Stimulated activated naive CD8-positive, alpha-beta T cell treated with anti-CD3 and anti-CD28 coated beads, Interleukin-15, amount 100 ng/mL, for 72 hours (primary cell): ENCODE measurements around the gene ABT1.

Experiments
- ATAC-seq: fragments of 150-1000 bp; cut with Tn5 transposase; 2 replicates; pipeline ENCODE4 v1.10.0; 2021; ENCODE audit warnings: mild to moderate bottlenecking, moderate library complexity
- DNase-seq, 2 donors: peaks; one replicate each; pipeline ENCODE4 v3.0.0; 2021 to 2022
- H3K27ac Mint-ChIP-seq, 2 donors: one replicate each; pipeline ENCODE4 v1.8.0; 2022; ENCODE audit warnings: mild to moderate bottlenecking in 2 of 2, mixed read lengths in 2 of 2, moderate library complexity in 2 of 2
- H3K27me3 Mint-ChIP-seq: one replicate; pipeline ENCODE4 v1.8.0; 2022; ENCODE audit warnings: mixed read lengths
- H3K4me1 Mint-ChIP-seq: one replicate; pipeline ENCODE4 v1.8.0; 2022; ENCODE audit warnings: mild to moderate bottlenecking, mixed read lengths
- H3K4me3 Mint-ChIP-seq, 2 donors: one replicate each; pipeline ENCODE4 v1.8.0; 2022; ENCODE audit warnings: mild to moderate bottlenecking in 2 of 2, mixed read lengths in 2 of 2, moderate library complexity in 1 of 2
- H3K9me3 Mint-ChIP-seq, 2 donors: one replicate each; pipeline ENCODE4 v1.8.0; 2022; ENCODE audit warnings: mixed read lengths in 2 of 2

ABT1 gene

DNA sequence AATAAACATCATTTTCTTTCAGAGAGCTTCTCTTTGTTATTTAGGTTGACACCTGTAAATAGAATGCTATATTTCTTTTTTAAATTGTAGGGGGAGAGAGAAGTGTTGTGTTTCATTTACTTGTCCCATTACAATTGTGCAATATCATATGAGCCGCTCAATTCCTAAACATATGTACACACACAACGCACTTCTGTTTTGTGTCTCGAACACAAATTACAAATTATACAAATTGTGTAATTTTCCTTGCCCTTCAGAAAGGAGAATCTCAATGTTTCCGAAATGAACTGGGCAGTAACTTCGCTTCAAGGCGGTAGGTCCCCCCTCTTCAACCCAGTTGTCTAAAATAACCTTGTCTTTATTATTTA lies 2.6 kb upstream of the ABT1 start:
- Mint-ChIP-seq H3K4me1 (peaks cover 19% of the 10 kb centered on the region), H3K27ac (no peak overlapping the region), H3K4me3 (peak overlapping the region in 1 of 2 donors; percentile 52), H3K9me3 (no peaks in the 10 kb centered on the region), H3K27me3 (peaks cover 33% of the 10 kb centered on the region)
- no peak for ATAC-seq
- DNase-seq: no peak

DNA sequence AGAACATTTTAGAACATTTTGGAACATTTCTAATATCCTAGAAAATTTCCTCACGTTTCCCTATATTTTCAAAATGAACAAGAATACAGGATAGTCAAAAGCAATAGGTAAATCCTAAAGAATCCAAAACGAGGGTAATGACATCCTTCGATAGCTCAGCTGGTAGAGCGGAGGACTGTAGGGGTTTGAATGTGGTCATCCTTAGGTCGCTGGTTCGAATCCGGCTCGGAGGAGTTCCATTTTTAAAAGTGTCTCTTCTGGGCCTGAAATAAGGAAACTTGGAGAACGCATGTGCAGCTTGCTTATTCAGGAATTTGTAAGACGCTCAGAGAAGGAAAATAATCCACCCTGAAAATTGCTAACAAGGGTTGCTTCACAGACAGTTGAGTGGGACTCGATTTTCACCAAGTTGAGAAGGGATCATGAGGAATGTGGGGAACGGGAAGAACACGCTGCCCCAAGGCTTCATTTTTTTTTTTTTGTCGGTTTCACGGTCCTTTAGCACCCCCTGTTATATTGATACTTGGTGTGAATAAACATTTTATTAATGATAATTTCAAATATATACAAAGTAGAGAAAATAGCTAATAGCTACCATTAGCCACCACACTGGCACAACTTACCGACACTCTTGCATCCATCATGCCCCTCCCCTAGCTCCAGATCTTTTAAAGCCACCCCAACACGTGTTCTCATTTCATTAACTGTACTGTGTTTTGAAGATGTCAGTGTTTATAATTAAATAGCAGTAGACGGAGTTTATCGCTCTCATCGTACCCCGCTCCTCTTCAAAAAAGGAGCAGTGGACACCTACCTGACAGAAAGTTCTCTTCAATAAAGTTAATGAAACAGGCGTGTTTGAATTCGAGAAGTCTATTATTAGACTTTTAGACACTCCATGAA lies 1.8 kb upstream of the ABT1 start:
- H3K27me3 Mint-ChIP-seq: peaks cover 32% of the 10 kb centered on the region
- peaks cover 28% of the 10 kb centered on the region for H3K4me1 Mint-ChIP-seq
- peak; percentile 36 to 71 for DNase-seq
- peak overlapping the region in 1 of 2 donors; percentile 51 for H3K27ac Mint-ChIP-seq
- ATAC-seq: no peak
- peak overlapping the region in 1 of 2 donors; percentile 16 for H3K4me3 Mint-ChIP-seq
- H3K9me3 Mint-ChIP-seq: no peaks in the 10 kb centered on the region

DNA sequence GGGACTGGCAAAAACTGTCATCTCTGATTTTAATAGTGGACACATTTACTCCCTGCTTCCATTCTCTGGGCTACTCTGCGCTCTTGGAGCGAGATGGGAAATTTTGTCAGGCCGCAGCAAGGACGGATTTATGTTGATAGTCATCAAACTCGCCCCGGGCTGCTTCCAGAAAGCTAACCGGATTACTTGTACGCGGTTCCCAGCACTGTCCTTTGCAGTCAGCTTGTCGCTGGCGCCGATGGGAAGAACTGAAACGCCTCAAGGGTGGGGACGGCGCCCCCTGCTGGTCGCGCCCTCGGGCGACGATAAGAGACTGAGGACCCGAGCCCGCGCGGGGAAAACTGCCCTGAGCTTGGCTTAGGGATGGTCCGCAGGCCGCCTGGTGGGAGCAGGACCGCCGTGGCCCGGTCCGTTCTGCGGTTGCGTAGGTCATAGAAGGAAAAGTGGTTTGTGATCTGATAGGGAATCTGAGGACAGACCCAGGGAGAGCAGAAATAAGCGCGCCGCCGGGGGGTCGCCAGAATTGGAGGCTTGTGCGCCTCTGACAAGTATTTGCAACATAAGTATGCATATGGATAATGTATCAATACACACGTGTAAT lies 984 bp upstream of the ABT1 start:
- Mint-ChIP-seq H3K4me3 (no peak overlapping the region), H3K4me1 (peaks cover 36% of the 10 kb centered on the region), H3K9me3 (no peaks in the 10 kb centered on the region), H3K27me3 (peaks cover 28% of the 10 kb centered on the region), H3K27ac (no peak overlapping the region)
- peak; percentile 75 for ATAC-seq
- peak; percentile 86 to 87 for DNase-seq

DNA sequence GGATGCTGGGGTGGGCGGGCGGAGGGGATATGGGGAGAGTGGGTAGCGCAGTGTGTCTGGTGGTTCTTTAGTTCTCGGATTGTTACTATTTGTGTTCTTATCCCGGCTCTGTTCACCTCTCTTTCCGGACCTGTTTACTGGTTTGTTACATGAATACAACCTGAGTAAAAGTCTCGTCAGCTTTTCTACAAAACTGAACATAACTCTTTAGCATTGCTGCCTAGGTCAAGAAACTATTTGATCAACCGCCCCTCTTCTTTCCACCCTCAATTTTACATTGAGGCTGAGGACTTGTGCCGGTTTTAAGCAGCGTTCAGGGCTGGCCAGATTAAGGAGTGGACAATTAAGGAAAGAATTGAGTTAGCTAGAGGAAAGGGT lies 625 bp downstream of the ABT1 start:
- DNase-seq (no peak), ATAC-seq (no peak)
- H3K9me3 Mint-ChIP-seq: no peaks in the 10 kb centered on the region
- peaks cover 45% of the 10 kb centered on the region for H3K4me1 Mint-ChIP-seq
- peak overlapping the region in 1 of 2 donors; percentile 31 for H3K27ac Mint-ChIP-seq
- peaks cover 14% of the 10 kb centered on the region for H3K27me3 Mint-ChIP-seq
- no peak overlapping the region for H3K4me3 Mint-ChIP-seq

DNA sequence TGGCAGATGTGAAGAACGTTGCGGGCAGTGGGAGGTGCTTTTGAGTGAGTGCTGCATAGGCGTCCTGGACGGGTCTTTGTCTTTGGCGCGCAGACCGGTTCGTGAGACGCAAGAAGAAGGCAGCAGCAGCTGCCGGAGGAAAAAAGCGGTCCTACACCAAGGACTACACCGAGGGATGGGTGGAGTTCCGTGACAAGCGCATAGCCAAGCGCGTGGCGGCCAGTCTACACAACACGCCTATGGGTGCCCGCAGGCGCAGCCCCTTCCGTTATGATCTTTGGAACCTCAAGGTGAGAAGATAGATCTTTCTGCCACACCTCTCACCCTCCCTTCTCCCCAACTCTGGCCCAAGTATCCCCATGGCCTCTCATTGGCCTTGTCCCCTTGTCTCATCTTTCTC lies 1.1 kb downstream of the ABT1 start:
- Mint-ChIP-seq H3K9me3 (no peaks in the 10 kb centered on the region), H3K4me1 (peaks cover 50% of the 10 kb centered on the region), H3K4me3 (no peak overlapping the region), H3K27me3 (peaks cover 12% of the 10 kb centered on the region), H3K27ac (peak overlapping the region; percentile 55 to 90)
- ATAC-seq: no peak
- no peak for DNase-seq

DNA sequence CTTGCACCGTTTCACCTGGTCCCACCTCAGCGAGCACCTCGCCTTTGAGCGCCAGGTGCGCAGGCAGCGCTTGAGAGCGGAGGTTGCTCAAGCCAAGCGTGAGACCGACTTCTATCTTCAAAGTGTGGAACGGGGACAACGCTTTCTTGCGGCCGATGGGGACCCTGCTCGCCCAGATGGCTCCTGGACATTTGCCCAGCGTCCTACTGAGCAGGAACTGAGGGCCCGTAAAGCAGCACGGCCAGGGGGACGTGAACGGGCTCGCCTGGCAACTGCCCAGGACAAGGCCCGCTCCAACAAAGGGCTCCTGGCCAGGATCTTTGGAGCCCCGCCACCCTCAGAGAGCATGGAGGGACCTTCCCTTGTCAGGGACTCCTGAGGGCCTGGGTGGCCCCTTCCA lies 1.5 kb downstream of the ABT1 start:
- H3K4me3 Mint-ChIP-seq: no peak overlapping the region
- H3K4me1 Mint-ChIP-seq: peaks cover 54% of the 10 kb centered on the region
- H3K27ac Mint-ChIP-seq: peak overlapping the region; percentile 55 to 90

DNA sequence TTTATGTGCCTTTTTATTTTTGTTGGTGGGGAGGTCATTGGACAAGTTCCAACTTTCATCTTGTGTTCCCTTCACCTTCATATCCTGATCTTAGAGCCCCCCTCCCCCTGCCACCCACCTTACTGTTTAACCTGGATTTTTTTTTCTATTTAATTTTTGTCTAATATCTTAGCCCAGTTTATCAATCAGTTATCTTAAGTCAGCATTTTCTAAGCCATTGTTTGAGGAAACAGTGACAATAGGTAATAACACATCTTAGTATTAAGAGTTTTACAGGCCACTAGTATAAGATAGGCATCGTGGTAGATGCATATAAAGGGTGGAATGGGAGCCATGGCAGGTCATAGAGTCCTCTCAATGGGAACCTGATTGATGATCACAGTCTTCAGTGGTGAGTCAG lies 2.4 kb downstream of the ABT1 start:
- no peak for ATAC-seq
- H3K27me3 Mint-ChIP-seq: no peaks in the 10 kb centered on the region
- peak overlapping the region; percentile 37 to 51 for H3K4me3 Mint-ChIP-seq
- no peak overlapping the region for H3K27ac Mint-ChIP-seq
- no peaks in the 10 kb centered on the region for H3K9me3 Mint-ChIP-seq
- no peak for DNase-seq
- H3K4me1 Mint-ChIP-seq: peaks cover 58% of the 10 kb centered on the region

More for the DNA sequence above, 1.5 kb downstream of the ABT1 start:
- Mint-ChIP-seq H3K27me3 (peaks cover 8% of the 10 kb centered on the region), H3K9me3 (no peaks in the 10 kb centered on the region)
- no peak for DNase-seq
- no peak for ATAC-seq

DNA sequence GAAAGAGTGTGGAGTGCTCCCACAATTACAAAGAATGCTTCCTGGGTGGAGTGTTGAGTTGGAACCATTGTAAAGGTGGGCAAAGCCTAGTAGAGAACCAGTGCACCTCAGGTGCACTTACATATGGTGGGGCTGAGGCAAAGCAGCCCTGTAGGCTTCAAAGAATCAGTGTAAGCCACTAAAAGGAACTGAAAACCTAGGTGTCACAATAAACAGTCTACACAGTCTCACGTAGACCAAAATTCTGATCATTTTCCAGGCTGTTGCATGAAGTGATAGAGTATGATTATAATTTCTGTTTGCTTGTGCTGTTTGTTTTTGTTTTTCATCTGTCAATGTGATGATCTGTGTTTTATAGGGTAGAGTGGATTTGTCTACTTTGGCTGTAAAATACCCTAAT lies 2.8 kb downstream of the ABT1 start:
- Mint-ChIP-seq H3K4me3 (peak overlapping the region; percentile 37 to 51), H3K9me3 (no peaks in the 10 kb centered on the region), H3K27me3 (no peaks in the 10 kb centered on the region), H3K4me1 (peaks cover 63% of the 10 kb centered on the region), H3K27ac (peak overlapping the region in 1 of 2 donors; percentile 29)
- DNase-seq (no peak), ATAC-seq (peak; percentile 33)

DNA sequence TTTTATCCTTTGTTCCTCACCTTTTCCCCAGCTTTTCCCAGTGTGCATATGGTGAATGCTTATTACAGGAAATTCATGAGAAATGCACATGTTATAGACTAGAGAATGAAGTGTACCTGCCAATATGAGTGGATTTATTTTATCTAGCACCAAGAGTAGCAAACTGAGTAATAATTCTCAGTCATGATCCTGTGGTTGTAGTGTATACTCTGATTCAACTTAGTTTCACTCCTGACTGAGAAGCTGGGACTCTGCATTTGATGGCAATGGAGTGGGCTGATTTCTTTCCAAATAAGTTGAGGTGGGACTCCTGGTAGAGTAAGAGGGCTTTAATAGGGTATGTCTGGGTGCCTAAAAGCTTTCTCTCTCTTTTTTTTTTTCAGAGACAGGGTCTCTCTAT lies 4.0 kb downstream of the ABT1 start:
- H3K4me1 Mint-ChIP-seq: peaks cover 69% of the 10 kb centered on the region
- no peak overlapping the region for H3K27ac Mint-ChIP-seq
- H3K9me3 Mint-ChIP-seq: no peaks in the 10 kb centered on the region
- peak; percentile 67 for ATAC-seq
- no peaks in the 10 kb centered on the region for H3K27me3 Mint-ChIP-seq
- no peak for DNase-seq
- peak overlapping the region; percentile 60 to 71 for H3K4me3 Mint-ChIP-seq

DNA sequence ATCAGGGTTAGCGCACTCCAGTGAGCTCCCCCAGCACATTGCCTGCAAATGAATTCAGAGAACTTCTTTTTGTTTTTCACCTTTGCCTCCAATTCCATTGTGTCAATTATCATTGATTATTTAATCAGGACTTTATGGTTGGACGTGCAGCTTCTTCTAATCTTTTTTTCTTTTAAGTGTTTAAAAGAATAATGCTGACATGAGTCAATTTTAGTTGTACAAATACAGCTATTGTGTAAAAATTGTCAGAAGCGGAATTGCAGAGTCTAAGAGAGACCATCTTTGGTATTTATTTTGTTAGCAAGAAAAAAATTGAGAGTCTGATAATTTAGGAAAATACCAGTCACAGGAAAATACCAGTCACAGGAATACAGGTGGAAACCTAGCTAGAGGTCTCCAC lies 5.5 kb downstream of the ABT1 start:
- Mint-ChIP-seq H3K4me3 (no peak overlapping the region), H3K27ac (peak overlapping the region; percentile 23 to 52), H3K27me3 (no peaks in the 10 kb centered on the region), H3K4me1 (peaks cover 69% of the 10 kb centered on the region), H3K9me3 (no peaks in the 10 kb centered on the region)
- no peak for DNase-seq
- ATAC-seq: no peak

DNA sequence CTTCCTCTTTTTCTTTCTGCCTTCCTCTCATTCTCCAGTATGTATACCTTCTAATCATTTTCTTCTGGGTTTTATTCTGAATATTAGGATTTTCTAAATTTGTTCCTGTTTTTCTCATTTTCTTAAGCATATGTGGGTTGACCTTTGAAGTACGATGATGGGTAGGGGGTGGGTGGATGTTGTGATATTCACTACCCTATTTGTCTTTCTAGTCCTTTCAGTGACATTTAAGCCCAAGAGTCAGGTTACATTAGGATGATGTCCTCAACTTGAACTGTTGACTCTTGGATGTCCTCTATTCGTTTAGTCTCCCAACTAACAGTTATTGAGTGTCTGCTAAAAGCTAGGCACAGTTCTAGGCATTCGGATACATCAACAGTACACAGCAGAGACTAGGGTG lies 7.3 kb downstream of the ABT1 start:
- H3K27me3 Mint-ChIP-seq: no peaks in the 10 kb centered on the region
- DNase-seq (no peak), ATAC-seq (no peak)
- H3K4me3 Mint-ChIP-seq: peak overlapping the region; percentile 55 to 65
- peak overlapping the region; percentile 89 to 92 for H3K27ac Mint-ChIP-seq
- H3K9me3 Mint-ChIP-seq: no peaks in the 10 kb centered on the region
- peaks cover 64% of the 10 kb centered on the region for H3K4me1 Mint-ChIP-seq

DNA sequence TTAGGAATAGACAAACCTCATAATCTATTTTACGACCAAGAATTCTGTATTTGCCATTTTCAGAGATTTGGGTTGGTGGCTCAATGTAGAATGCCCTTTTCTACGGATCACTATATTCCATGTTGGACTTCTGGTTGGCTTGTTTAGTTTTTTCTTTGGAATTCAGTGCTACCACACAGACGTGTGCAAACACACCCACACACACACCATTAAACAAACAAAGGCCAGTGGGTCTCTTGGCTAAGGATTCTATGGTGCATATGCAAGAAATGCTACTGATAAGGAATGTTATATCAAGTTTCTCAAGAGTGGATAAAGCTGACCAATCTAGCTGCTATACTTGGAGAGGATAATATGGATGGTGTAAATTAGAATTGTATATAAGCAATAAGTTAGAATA lies 8.0 kb downstream of the ABT1 start:
- ATAC-seq (no peak), DNase-seq (no peak)
- Mint-ChIP-seq H3K4me1 (peaks cover 56% of the 10 kb centered on the region), H3K9me3 (no peaks in the 10 kb centered on the region), H3K4me3 (no peak overlapping the region), H3K27ac (no peak overlapping the region), H3K27me3 (no peaks in the 10 kb centered on the region)

DNA sequence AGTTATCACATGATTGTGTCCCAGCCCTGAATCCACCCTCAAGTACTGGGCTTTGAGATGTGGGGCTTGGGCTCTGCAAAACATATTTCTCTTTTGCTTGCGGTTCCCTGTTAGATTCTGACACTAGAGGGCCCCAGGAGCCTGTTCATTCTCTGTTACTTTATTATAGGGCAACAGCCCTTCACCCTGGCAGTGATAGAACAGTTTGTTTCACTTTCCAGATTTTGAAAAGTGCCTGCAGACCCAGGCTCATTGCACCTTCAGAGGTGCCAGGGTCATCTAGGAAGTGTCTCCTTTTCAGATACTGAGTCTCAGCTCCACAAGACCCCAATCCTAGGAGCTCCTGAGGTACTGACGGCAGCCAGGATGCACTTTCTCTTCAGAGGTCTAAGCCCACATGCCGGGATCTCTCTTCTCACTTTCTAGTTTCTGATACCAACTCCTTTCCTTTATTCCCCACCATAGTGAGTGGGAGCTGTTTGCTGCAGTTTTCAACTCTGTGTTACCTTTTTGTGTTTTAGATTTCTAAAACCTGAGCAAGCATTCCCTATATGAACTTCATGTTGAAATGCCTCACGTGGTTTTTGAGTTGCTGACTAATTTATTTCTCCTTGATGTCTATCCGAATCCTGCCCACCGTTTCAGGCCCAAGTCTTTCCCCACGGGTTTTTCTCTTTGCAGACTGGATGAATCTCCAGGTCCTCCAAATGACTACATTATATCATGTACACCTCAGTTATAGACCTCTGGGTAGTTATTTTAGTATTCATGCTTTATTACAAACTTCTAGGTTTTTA lies 10.9 kb downstream of the ABT1 start:
- ATAC-seq (peak; percentile 92), DNase-seq (peak; percentile 62 to 64)
- Mint-ChIP-seq H3K27me3 (peaks cover 14% of the 10 kb centered on the region), H3K27ac (peak overlapping the region in 1 of 2 donors; percentile 67), H3K4me1 (peaks cover 46% of the 10 kb centered on the region), H3K4me3 (peak overlapping the region; percentile 32 to 73), H3K9me3 (no peaks in the 10 kb centered on the region)

DNA sequence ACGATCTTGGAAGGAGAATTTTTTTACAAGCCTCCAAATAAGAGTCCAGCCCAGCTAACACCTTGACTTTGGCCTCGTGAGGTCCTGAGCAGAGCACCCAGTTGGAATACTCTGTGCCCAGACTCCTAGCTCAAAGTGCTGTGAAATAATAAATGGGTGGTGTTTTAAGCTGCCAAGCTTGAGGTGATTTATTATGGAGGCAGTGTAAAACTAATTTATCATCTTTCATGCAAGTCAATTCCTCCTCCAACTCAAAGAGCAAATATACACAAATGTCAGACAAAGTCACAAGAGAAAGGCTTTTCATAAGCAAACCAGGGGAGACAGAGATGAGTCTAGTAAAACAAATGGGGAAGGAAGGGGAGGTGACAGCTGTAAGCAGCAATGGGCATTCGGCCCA lies 12.7 kb downstream of the ABT1 start:
- Mint-ChIP-seq H3K9me3 (no peaks in the 10 kb centered on the region), H3K4me1 (peaks cover 46% of the 10 kb centered on the region), H3K27ac (no peak overlapping the region), H3K4me3 (no peak overlapping the region), H3K27me3 (peaks cover 32% of the 10 kb centered on the region)
- no peak for ATAC-seq
- no peak for DNase-seq

DNA sequence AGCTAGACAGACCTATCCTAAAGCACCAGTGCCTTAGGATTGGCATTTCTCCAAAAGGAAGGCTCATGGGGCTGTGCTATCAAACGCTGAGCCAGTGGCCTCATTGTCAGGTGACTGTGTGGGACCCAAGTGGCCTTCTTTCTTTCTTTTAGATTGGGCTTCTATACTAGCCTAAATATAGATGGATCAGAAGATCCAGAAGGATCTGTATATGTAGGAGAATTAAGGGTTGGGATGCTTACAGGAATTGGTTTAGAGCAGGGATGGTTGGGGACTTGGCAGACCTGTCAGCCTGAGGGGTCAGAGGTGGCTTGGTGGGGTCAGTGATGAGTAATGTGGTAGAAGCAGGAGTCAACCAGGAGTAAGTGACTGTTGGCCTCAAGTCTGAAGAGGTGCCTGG lies 14.8 kb downstream of the ABT1 start:
- DNase-seq (no peak), ATAC-seq (no peak)
- no peak overlapping the region for H3K4me3 Mint-ChIP-seq
- H3K27ac Mint-ChIP-seq: no peak overlapping the region
- H3K4me1 Mint-ChIP-seq: peaks cover 40% of the 10 kb centered on the region
- H3K27me3 Mint-ChIP-seq: peaks cover 50% of the 10 kb centered on the region
- no peaks in the 10 kb centered on the region for H3K9me3 Mint-ChIP-seq

DNA sequence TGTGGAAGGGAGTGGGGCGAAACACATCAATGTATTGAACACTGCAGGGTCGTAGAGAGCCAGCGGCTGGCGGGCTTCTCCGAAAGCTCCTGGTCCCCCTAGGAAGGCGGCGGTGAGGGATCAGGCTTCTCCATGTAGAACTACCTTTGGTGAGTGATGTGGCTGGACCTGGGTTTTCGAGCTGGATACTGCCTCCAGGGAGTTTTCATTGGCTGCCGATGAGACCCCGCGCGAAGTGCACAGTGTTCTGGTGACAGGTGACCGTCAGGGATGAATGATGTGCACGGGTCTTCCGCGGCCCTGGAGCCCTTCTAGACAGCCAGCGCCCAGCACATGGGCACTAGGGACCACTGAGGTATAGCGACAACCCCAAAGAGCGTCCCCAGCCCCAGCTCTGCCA lies 16.4 kb downstream of the ABT1 start:
- Mint-ChIP-seq H3K4me1 (peaks cover 32% of the 10 kb centered on the region), H3K27me3 (peaks cover 50% of the 10 kb centered on the region), H3K4me3 (peak overlapping the region; percentile 85 to 91), H3K9me3 (no peaks in the 10 kb centered on the region), H3K27ac (no peak overlapping the region)
- DNase-seq: no peak
- ATAC-seq: no peak
